Hepatic stellate cell (primary cell): ENCODE results near the gene PPM1N.
"Not testable (repeated sequence)": the region's sequence is repeated elsewhere in the genome, so short reads cannot be mapped to it uniquely, and the experiment has no call there.

Source experiments
- DNase-seq: peaks from one replicate; pipeline ENCODE4 v3.0.0; 2011; ENCODE audit warnings: low spot score

The PPM1N gene

DNA sequence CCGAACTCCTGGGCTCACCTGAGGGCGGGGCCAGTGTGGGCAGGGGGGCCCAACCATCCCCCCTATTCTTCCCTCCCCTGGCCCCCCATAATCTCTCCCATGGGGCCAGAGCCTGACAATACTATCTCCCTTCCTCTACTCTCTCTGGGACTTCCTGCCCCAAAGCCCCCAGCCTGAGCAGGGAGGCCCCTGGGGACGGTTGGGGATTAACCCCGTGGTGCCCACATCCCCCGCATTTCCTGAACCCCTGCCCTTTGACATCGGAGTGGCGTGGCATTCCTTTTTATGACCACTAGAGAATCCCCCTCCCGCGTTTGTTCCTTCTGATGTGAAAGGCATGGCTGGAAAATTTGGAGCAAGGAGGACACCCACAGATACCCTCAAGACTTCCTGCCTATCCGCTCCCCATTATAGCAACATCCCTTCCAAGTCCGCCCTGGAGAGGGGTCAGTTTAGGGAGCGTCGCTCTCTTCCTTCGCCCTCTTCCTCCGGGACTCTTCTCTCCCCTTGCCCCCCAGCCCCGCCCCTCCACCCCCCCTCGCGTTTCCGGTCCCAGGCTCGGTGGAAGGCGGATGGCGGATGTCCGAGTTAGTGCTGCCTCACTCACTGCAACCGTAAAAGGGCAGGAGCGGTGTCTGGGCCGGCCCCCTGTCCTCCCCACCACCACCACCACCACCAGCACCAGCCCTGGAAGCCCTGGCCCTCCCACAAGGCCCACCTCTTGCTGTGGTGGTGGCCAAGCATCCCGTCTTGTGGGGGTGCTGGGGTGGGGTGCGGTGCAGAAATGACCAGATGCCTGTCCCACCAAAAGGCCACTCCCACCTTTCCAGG, 10.8 kb downstream of the PPM1N start:
- peak; percentile 92 for DNase-seq

DNA sequence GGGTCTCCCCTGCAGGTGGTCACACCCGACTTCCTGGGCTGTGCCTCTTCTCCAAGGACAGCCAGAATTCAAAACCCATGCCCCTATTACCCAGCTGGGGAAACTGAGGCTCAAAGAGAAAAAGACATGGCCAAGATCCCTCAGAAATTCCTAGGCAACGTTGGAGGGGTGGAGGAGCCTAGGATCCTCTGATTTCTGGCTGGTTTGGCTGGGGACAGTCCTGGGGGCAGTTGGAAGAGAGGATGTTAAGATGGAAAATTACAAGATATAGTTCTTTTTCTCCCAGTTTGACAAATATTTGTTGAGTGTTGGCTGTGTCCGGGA, 11.4 kb downstream of the PPM1N start:
- no peak for DNase-seq

DNA sequence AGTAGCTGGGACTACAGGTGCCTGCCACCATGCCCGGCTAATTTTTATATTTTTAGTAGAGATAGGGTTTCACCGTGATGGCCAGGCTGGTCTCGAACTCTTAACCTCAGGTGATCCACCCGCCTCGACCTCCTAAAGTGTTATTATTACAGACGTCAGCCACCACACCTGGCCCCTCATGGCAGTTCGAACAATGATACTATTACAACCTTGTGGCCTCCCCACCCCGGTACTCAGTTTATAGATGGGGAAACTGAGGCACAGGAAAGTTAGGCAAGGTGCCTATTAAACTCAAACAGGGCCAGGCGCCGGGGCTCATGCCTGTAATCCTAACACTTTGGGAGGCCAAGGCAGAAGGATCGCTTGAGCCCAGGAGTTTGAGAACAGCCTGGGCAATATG, 12.1 kb downstream of the PPM1N start:
- not testable (repeated sequence) for DNase-seq

DNA sequence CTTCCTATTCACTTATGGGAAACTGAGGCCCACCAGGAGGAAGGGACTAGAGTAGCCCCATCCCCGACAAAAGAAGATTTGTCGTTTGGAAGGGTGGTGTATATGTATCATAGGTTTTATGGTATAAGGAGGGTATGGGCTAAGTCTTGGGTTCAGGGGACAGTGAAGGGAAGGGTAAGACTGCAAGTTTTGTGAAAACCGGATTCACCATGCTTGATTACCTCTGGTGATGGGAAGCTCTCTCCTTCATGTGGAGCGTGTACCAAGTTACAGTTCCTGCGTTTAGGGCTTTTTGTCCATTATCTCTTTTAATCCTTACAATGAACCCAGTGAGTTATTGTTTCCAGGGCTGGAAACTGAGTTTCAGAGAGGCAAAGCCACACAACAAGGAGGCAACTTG, 12.8 kb downstream of the PPM1N start:
- DNase-seq = no peak

DNA sequence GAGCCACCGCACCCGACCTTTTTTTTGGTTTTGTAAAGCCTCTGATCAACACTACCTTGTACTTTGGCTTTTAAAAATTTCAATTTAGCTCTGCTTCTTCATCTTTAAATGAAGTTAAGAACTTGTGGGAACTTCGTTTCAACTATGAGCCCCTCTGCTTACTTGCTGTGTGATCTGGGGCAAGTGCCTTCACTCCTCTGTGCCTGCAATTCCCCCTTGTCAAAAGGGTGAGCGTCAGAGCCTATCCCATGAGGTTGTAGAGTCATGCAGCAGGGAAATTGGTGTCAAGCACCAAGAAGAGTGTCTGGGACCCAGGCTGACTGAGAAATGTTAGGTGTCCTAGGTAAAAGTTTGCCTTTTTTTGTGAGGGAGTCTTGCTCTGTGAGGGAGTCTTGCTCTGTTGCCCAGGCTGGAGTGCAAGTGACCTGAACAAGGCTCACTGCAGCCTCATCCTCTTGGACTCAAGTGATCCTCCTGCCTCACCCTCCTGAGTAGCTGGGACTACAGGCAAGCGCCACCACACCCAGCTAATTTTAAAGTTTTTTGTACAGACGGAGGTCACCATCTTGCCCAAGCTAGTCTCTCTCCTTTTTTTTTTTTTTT, 14.7 kb downstream of the PPM1N start:
- no peak for DNase-seq

DNA sequence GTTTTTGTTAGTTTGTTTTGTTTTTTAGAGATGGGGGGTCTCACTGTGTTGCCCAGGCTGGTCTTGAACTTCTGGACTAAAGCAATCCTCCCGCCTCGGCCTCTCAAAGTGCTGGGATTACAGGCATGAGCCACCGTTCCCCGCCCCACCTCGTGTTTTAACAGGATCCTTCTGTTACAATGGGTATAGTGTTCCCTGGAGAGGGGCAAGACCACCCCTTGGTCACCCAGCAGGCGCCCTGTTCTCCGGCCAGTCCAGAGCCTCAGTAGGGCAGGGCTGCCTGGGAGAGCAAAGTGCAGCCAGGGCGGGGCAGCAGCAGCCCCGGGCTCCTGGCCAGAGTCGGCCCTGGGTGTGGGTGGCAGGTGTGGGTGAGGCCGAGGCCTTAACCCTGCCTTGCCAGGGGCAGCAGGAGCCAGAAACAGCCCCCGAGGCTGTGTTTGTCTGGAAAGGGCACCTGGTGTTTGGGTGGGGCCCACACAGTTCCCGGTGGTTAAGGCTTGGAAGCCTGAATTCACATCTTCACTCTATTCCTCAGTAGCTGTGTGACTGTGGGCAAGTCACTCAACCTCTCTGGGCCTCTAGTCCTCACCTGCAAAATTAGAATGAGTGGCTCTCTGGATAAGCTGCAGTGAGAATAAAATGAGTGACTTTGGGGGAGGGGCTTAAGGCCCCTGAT, 16.3 kb downstream of the PPM1N start:
- DNase-seq = no peak

DNA sequence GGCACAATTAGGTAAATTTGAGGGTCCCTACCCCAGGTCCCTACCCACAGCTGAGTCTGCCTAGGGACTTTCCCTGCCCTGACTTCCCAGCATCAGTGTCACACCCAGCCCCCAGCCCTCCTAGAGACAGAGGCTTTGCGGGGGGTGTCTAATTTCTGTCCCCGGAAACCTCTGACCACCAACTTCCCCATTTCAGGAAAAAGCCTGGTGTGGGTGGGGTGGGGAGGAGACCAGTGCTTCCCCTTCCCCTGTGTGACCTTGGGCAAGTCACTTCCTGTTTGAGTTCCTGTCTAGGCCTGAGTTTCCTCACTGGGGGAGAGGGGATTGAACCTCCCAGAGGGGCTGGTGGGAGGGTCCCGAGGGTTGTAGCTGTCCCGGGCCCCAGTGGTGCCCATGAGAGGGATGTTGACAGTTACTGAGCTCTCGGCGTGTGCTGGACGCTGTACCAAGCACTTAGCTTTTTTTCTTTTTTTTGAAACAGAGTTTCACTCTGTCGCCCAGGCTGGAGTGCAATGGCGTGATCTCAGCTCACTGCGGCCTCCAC, 16.9 kb downstream of the PPM1N start:
- DNase-seq = no peak

DNA sequence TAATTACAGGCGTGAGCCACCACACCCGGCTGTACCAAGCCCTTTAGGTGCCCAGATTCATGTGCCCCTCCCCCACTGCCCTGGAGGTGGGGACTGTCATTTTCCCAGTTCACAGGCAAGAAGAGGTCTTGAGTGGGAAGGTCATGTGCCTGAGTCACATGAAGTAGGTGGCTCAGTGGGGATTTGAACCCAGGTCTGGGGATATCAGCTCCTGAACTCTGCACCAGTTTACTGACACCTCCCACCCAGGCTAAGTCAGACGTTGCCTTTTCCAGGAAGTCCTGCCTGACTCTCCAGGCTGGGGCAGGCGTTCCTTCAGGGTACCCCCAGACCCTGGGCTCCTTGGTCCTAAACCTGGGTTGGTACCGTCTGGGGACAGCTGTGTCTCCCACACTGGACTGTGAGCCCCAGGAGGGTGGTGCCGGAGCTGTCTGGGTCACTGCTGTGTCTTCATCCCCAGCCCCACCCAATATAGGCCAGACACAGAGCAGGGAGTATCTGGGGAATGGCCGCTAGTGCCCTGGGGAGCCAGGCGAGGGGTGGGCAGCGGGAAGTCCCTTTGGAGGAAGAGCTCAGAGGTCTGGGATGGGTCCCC, 17.7 kb downstream of the PPM1N start:
- DNase-seq = no peak

DNA sequence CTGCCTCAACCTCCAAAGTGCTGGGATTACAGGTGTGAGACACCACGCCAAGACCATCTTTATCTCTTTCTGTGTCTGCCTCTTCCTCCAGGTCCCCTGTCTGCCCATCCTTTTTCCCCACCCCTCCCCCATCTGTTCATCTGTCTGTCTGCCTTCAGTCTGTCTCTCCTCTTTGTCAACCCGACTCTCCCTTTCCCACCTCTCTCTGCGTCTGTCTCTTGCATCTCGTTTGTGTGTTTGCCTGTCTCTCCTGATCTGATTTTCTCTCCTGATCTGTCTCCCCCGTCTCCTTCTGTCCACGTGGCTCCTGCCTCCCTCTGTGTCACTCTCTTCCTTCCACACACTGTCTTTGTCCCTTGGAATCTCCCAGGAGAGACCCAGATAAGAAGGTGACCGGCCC, 19.0 kb downstream of the PPM1N start:
- DNase-seq = no peak

DNA sequence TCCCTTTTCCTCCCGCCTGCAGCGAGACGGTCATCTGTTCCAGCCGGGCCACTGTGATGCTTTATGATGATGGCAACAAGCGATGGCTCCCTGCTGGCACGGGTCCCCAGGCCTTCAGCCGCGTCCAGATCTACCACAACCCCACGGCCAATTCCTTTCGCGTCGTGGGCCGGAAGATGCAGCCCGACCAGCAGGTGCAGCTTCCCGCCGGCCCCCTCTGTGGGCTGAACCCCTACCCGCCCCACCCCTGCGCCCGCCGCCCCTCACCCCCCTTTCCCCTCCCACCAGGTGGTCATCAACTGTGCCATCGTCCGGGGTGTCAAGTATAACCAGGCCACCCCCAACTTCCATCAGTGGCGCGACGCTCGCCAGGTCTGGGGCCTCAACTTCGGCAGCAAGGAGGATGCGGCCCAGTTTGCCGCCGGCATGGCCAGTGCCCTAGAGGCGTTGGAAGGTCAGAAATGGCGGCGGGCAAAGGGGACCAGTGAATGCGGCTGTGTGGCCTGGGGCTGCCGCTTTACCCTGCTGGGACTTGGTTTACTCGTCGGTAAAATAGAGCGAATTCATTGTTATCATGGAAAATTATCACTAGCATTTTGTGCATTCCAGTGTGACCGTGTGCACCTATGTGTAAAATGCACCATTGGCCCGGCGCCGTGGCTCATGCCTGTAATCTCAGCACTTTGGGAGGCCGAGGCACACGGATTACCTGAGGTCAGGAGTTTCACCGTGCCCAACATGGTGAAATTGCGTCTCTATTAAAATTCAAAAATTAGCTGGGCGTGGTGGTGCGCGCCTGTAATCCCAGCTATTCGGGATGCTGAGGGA, 19.6 kb downstream of the PPM1N start:
- no peak for DNase-seq

DNA sequence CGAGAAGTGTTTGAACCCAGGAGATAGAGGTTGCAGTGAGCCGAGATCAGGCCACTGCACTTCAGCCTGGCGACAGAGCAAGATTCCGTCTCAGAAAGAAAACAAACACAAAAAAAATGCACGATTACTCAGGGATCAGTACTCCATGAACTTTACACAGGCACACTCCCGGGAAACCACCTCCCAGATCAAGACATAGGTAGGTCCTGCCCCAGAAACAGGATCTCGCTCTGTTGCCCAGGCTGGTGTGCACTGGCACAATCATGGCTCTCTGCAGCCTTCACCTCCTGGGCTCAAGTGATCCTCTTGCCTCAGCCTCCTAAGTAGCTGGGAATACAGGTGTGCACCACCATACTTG, 20.2 kb downstream of the PPM1N start:
- no peak for DNase-seq

DNA sequence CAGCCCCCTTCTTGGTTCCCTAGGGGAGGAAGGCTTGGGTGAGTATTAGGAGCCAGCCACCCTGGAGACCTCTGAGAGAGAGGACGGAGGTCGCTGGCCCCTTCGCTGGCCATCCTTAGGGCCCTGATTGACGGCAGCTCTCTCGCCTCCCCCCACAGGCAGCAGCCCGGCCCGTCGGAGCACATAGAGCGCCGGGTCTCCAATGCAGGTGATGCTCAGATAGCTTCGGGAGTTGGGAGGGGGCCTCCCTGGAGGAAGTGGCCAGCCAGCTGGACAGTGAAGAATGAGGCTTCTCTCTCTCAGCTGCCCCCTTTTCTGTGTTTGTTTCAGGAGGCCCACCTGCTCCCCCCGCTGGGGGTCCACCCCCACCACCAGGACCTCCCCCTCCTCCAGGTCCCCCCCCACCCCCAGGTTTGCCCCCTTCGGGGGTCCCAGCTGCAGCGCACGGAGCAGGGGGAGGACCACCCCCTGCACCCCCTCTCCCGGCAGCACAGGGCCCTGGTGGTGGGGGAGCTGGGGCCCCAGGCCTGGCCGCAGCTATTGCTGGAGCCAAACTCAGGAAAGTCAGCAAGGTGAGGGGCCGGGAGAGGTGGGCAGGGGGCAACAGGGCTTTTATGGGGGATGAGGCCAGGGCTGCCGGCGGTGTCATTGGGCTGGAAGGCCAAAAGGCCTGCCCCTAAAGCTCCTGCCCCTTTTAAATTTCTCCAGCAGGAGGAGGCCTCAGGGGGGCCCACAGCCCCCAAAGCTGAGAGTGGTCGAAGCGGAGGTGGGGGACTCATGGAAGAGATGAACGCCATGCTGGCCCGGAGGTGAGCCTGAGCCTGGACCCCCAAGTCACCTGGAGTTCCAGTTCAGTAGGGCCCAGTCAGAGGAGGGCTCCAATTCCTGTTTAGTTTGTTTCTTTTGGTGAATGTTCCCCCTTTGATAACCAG, 24.0 kb downstream of the PPM1N start:
- no peak for DNase-seq

DNA sequence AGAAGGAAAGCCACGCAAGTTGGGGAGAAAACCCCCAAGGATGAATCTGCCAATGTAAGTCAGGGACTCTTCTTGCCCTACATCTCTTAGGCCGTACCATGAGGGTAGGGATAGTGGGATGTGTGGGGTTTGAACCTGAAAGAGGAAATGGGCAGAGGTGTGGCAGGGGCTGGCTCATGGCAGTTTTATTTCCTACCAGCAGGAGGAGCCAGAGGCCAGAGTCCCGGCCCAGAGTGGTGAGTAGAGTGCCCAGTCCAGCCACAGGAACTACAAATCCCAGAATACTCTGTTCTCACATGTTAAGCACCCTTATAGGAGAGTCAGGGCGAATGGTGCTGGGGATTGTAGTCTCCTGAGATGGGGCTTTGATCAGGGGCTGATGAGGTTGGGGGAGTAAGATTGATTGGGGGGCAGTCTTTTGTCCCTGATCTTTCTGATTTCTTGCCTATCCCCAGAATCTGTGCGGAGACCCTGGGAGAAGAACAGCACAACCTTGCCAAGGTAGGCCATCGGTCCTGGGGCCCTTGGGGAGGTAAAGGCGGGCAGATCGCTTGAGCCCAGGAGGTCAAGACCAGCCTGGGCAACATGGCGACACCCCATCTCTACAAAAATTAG, 25.5 kb downstream of the PPM1N start:
- DNase-seq = peak; percentile 90

DNA sequence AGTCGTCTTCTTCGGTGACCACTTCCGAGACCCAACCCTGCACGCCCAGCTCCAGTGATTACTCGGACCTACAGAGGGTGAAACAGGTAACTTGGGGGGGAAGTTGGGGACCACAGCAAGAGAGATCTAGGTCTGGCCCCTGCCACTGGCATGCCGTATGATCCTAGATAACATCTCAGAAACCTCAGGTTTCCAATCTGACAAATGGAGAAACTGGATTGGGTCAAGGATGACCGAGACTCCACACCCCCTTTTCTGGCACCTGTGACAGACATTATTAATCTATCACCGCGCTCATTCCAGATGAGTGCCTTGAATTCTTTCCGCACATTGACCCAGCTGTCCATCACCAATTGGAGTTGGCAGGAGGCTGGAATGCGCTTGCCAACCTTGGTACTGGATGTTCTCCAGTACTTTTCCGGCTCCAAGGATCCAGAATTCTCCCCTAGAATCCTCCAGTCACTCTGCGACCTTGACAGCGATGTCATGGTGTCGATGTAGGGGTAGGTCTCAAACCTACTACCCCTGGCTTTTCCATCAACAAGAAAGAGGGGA, 26.4 kb downstream of the PPM1N start:
- no peak for DNase-seq

DNA sequence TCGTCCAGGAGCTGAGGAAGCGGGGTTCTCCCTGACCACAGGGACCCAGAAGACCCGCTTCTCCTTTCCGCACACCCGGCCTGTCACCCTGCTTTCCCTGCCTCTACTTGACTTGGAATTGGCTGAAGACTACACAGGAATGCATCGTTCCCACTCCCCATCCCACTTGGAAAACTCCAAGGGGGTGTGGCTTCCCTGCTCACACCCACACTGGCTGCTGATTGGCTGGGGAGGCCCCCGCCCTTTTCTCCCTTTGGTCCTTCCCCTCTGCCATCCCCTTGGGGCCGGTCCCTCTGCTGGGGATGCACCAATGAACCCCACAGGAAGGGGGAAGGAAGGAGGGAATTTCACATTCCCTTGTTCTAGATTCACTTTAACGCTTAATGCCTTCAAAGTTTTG, 27.9 kb downstream of the PPM1N start:
- DNase-seq = peak; percentile 79

DNA sequence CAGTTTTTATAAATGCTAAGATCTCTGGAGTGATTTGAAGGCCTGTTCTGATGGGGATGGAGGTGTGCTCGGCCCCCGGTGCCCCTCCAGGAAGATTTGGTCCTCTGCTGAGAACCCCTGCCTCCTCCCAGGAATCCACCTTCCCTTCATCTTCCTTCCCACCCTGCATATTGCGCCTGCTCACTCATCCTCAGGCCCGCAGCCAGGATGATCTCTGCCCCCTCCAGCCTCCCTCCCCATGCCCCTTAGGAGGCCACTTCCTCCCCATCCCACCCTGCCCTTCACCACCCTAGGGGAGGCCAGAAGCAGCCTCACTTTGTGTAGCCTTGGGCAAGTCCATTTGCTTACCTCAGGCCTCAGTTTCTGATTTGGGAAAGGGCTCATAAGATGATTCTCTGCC, 28.7 kb downstream of the PPM1N start:
- DNase-seq = no peak

DNA sequence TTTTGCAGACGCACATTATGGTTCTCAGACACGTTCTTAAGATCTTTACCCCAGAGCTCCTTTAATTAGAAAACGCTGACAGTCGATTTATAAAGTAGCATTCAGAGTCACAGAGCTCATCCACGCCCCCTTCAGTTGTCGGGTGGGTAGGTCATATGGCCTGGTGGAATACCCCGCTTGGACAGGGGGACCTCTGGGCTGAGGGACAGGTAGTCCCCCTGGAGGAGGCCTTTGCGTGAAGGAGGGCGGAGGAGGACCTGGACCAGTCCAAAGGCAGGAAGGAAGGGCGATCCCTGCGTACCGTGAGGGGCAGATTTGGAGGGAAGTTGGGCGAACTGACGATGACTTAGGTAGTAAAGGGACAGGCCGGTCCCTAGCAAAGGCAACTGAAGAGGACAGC, 29.5 kb downstream of the PPM1N start:
- no peak for DNase-seq

DNA sequence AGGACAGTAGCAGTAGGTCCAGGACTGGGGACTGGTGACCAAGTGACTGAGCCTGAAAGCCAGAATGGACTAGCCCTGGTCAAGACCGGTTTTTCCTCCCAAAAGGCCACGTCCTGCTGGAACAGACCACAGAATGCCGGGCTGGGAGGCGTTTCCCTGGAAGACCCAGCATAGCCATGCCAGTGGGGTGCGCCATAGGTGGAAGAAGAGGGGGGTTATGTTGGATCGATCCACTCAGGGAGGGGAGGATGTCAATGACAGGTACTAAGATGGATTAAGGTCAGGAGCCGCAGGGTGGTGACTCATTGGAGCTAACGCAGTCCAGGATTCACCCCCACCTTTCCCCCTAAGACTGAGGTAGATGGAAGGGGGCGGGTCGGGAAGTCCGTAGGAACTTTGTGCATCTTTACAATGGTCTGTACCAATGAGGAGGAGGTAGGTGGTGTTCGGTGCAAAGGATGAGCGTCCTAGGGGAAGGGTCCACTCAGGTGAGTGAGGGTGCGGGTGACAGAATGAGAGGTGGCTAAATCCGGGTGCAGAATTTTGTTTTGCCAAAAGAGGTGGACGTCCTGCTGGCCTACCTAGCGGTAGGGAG, 30.0 kb downstream of the PPM1N start:
- no peak for DNase-seq

DNA sequence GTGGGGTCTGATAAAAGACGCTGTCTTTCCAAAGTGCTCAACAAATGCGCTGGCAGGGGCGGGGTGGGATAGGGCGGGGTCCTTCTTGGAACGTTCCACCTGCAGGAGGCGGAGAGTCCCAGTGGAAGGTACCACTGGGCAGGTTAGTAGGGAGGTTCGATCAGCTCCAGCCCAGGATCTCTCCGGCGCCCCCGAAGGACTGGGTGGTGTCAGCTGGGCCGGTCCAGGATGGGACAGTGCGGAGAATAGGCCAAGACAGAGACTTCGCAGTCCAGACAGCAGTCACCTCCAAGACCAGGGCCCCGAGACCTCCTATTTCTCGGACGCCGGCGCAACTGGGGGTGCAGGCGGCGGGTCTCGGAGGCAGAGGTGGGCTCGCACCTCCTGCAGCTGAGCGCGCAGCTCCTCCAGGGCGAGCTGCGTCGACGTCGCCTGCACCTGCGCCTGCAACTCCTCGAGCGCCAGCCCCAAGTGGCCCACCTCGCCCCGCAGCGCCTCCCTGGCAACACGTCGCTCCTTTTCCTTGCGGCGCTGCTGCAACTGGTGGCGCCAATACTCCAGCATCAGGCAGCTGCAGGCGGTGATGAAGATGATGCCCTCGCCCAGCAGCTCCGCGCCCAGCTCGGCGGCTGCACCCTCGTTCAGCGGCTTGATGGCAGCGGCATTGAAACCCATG, 30.6 kb downstream of the PPM1N start:
- no peak for DNase-seq
